H1 (cell line): ENCODE data around the gene RXRA. TPM values are rescaled to one million over a fixed set of nuclear protein-coding genes. Genes with fewer than 3 reads are reported as not detected.

ENCODE experiments used
- PHF8 ChIP-seq: fragments of 200-600 bp; sonication (generic); conservative IDR thresholded peaks from 2 replicates; pipeline ENCODE4 v1.7.1; 2012; ENCODE audit warnings: low read depth, mild to moderate bottlenecking, inconsistent platforms, low read length, moderate library complexity
- polyA plus RNA-seq, 7 experiments: library from polyadenylated mRNA; depleted of rRNA in 3 of 7; stranded (reverse) in 5 of 7; unstranded in 2 of 7; fragments of >200 nt in 5 of 7; fragments of 200-250 nt in 2 of 7; gene quantifications; 1 replicate in 5 of 7; 2 replicates in 1 of 7; 4 replicates in 1 of 7; pipeline versions ENCODE4 v1.2.1 to v1.2.3, GENCODE V29; 2011 to 2013; ENCODE audit warnings: missing spikeins in 2 of 7, mixed read lengths in 2 of 7
- total RNA-seq: library from RNA; stranded (reverse); fragmentation: NEBNext Ultra II Directional; extraction: Animal tissue kit (Norgen Biotek cat#: 25700); gene quantifications from 2 replicates; pipeline ENCODE4 v1.2.1, GENCODE V29; 2021

Gene RXRA
- total and polyA plus RNA-seq, 2 of the 8 experiments (the other 6 are each of a cell fraction or from before 2014, with no cell fraction given) = 9.8 to 29.4 TPM

DNA sequence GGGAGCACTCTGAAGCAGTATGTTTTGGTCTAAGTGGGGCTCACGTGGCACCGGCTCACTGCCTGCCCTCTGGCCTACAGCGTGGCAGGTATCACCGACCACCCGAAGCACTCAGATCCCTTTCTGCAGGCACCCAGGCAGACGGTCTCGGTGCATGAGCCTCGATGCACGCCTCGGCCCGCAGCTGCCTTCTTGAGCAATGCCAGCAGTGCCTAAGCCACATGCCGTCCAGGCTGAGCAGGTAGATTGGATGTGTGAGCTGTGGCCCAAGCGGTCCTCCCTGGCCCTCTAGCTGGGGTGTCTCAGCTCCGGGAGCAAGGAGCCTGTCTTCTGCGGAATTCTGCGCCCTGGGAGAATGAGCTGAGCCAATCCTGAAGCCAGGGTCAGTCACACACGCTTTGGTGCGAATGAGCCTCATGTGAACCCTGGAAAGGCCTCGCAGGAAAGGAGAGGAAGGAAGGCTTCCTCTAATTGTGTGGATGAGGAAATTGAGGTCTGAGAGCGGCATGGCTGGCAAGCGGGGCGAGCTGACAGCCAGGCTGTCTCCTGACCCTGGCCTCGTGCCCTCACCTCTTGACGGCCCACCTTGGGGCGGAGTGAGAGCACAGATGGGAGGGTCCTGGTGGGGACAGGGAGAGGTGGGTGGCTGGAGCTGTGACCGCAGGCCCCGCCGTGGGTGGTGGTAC, 14.4 kb downstream of the RXRA start (continued):
- TF ChIP-seq PHF8 = no peak
